GM10248 (cell line): ENCODE data around the gene TSG101.

Experiments used
- CTCF ChIA-PET: fragments of 300-600 bp; sonication (Branson Sonifier 250); formaldehyde crosslinking; extraction: SDS; loops from one replicate; lab custom pipeline; 2021; ENCODE audit warnings: antibody characterized with exemption; lab: Yijun Ruan, JAX
- POLR2A ChIA-PET: fragments of 350-650 bp; sonication (Branson Sonifier 250); formaldehyde crosslinking; extraction: SDS; loops from one replicate; lab custom pipeline; 2020; ENCODE audit warnings: antibody characterized with exemption; lab: Yijun Ruan, JAX
- DNase-seq: peaks from one replicate; pipeline ENCODE4 v3.0.0; 2012; ENCODE audit errors: extremely low spot score
- CTCF ChIP-seq: IDR thresholded peaks from 2 replicates; pipeline ENCODE4 v1.5.1; 2012; ENCODE audit warnings: mild to moderate bottlenecking, low read depth; ENCODE audit errors: extremely low read depth, missing control alignments, control extremely low read depth

TSG101 gene

GRCh38 chr11:18468961-18469360 is 57.8 kb downstream of the TSG101 start:
- no peak for DNase-seq
- TF ChIP-seq CTCF: no peak
- POLR2A ChIA-PET: no interaction called here
- CTCF ChIA-PET: interaction anchor here (1.3 to 2.0 kb wide), 3 partner anchors 19 to 362 kb away, joined by 3 to 4 read pairs (median 4); no protein-coding TSS in a partner anchor

- CTCF ChIA-PET: interaction anchor here (0.8 to 2.0 kb wide), 4 partner anchors 11 to 340 kb away, joined by 3 to 4 read pairs (median 4); no protein-coding TSS in a partner anchor
- DNase-seq: no peak
- no peak for TF ChIP-seq CTCF
- POLR2A ChIA-PET: no interaction called here
Measured at GRCh38 chr11:18468059-18468458, 58.7 kb downstream of the TSG101 start.

GRCh38 chr11:18466402-18466801 is 60.3 kb downstream of the TSG101 start:
- CTCF ChIA-PET: no interaction called here
- no peak for TF ChIP-seq CTCF
- POLR2A ChIA-PET: no interaction called here
- no peak for DNase-seq

GRCh38 chr11:18463439-18463838 is 63.3 kb downstream of the TSG101 start:
- POLR2A ChIA-PET: no interaction called here
- no peak for DNase-seq
- CTCF ChIA-PET: interaction anchor here (0.9 to 1.5 kb wide), 3 partner anchors 9 to 301 kb away, joined by 3 to 5 read pairs (median 4); no protein-coding TSS in a partner anchor
- no peak for TF ChIP-seq CTCF

- ChIA-PET POLR2A (no interaction called here), CTCF (no interaction called here)
- no peak for TF ChIP-seq CTCF
- DNase-seq: no peak
Measured at GRCh38 chr11:18461909-18462308, 64.8 kb downstream of the TSG101 start.

- TF ChIP-seq CTCF: no peak
- no peak for DNase-seq
- ChIA-PET POLR2A (no interaction called here), CTCF (no interaction called here)
Measured at GRCh38 chr11:18459634-18460033, 67.1 kb downstream of the TSG101 start.
